PC-3 (cell line): ENCODE data around the gene MAD1L1.

Experiments used
- EZH2 ChIP-seq: fragments of 300-600 bp; sonication (generic); IDR thresholded peaks from one replicate; pipeline ENCODE4 v1.6.1; 2017; ENCODE audit warnings: antibody characterized with exemption, mild to moderate bottlenecking, low read length; ENCODE audit not compliant: unreplicated experiment
- EZH2phosphoT487 ChIP-seq: fragments of 300-600 bp; sonication (generic); IDR thresholded peaks from 2 replicates; pipeline ENCODE4 v1.6.1; 2018; ENCODE audit warnings: mild to moderate bottlenecking, antibody characterized with exemption, low read length, borderline replicate concordance
- TF ChIP-seq, protein P1 (sequence below): fragments of 300-600 bp; sonication (generic); conservative IDR thresholded peaks from 2 replicates; pipeline ENCODE4 v1.5.1; 2017; ENCODE audit warnings: antibody characterized with exemption, low read depth, mild to moderate bottlenecking, low read length

DNA sequence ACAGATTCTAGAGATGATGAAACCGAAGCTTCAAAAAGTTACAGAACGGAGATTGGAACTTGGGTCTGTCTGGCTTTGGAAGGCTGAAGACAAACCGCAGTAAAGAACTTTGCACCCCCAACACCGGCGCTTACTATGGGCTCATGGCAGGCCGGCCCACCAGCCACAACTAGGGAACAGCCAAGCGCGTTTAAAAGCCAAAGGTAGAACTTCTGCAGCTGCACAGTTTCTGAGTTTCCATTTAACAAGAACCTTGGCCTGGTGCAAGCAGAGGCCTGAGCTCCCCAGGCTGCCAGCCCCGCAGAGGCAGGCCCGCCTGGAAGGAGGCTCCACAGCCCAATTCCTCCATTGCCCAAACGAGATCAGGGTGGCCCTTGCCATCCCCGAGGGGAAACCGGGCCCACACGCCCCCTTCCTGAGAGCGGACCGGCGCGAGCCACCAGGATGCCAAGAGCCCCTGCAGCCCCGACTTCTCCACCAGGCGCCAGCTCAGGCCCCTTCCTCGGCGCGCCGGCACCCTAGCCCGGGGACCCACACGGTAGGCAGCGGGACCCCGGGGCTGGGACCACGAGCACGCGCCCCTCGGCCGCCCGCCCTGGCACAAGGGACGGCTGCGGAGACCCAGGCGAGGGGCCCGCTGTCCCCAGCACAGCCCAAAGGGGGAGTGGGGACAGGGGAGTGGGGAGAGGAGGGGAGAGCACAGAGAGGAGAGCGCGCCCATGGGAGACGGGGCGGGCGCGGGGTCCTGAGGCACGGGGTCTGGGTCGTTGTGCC, 566 bp downstream of the MAD1L1 start:
- TF ChIP-seq, protein P1, sequence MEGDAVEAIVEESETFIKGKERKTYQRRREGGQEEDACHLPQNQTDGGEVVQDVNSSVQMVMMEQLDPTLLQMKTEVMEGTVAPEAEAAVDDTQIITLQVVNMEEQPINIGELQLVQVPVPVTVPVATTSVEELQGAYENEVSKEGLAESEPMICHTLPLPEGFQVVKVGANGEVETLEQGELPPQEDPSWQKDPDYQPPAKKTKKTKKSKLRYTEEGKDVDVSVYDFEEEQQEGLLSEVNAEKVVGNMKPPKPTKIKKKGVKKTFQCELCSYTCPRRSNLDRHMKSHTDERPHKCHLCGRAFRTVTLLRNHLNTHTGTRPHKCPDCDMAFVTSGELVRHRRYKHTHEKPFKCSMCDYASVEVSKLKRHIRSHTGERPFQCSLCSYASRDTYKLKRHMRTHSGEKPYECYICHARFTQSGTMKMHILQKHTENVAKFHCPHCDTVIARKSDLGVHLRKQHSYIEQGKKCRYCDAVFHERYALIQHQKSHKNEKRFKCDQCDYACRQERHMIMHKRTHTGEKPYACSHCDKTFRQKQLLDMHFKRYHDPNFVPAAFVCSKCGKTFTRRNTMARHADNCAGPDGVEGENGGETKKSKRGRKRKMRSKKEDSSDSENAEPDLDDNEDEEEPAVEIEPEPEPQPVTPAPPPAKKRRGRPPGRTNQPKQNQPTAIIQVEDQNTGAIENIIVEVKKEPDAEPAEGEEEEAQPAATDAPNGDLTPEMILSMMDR, result no peak
- TF ChIP-seq EZH2phosphoT487, result no peak
- no peak for TF ChIP-seq EZH2
